ENCODE measurements around the gene CHADL. TPM values are rescaled to one million over a fixed set of nuclear protein-coding genes. Genes with fewer than 3 reads are reported as not detected.
"Not testable (repeated sequence)": the region's sequence is repeated elsewhere in the genome, so short reads cannot be mapped to it uniquely, and the experiment has no call there.

Gene CHADL
- total RNA-seq, 2 experiments from 2014 or later = 0.37 to 1.0 TPM

DNA sequence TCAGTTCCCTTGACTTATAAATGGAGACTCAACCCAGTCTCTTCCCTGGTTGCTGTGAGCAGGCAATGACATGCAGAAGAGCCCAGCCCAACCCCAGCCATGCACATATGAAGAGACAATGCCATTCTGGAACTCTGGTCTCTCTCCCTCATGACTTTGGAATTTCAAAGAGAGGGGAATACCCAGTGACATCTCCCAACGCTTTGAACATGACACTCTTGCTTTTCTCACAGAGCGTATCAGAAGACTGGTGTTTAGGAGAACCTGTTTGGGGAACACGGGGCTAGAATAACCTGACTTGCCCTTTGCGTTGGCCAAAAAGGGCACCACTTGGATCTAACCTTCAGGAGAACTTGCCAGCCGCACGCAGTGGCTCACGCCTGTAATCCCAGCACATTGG lies 32.4 kb upstream of the CHADL start:
- ChIA-PET POLR2A (interaction anchor here (1.3 kb wide), 1 partner anchor 11 kb away, joined by 3 read pairs; no protein-coding TSS in a partner anchor), CTCF (no interaction called here)
- no peak for ATAC-seq
- no peaks in the 10 kb centered on the region for H3K9me3 Mint-ChIP-seq (ENCODE audit: insufficient read depth)
- no peak overlapping the region for H3K4me3 Mint-ChIP-seq
- H3K27ac Mint-ChIP-seq = no peak overlapping the region
- H3K36me3 Mint-ChIP-seq (ENCODE audit: low read depth) = peaks cover 60% of the 10 kb centered on the region
- no peaks in the 10 kb centered on the region for H3K4me1 Mint-ChIP-seq (ENCODE audit: low read depth)
- no peaks in the 10 kb centered on the region for H3K27me3 Mint-ChIP-seq (ENCODE audit: low read depth)
- DNase-seq = no peak

DNA sequence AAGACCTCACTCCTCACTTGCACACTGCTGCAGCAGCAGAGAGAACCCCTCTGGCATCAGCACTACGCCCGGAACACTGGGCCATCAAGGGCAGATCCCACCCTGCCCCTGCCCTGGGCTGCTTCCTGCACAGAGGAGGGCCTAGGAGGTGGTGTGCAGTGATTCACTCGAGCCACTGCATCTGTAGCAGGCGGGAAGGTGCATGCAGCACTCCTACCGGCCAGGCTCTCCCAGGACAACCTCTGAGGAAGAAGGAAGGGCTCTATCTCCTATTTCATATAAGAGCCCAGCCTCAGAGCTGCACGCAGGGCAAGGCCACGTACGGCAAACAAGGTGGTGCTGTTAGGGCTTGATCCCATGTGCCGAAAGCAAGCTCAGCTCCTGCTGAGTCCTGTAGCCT lies 31.1 kb upstream of the CHADL start:
- ATAC-seq (no peak), DNase-seq (no peak)
- Mint-ChIP-seq H3K4me1 (ENCODE audit: low read depth) (no peaks in the 10 kb centered on the region), H3K27me3 (ENCODE audit: low read depth) (no peaks in the 10 kb centered on the region), H3K36me3 (ENCODE audit: low read depth) (peaks cover 52% of the 10 kb centered on the region), H3K27ac (no peak overlapping the region), H3K9me3 (ENCODE audit: insufficient read depth) (no peaks in the 10 kb centered on the region), H3K4me3 (no peak overlapping the region)
- ChIA-PET CTCF (no interaction called here), POLR2A (interaction anchor here (1.3 kb wide), 1 partner anchor 10 kb away, joined by 3 read pairs; no protein-coding TSS in a partner anchor)

DNA sequence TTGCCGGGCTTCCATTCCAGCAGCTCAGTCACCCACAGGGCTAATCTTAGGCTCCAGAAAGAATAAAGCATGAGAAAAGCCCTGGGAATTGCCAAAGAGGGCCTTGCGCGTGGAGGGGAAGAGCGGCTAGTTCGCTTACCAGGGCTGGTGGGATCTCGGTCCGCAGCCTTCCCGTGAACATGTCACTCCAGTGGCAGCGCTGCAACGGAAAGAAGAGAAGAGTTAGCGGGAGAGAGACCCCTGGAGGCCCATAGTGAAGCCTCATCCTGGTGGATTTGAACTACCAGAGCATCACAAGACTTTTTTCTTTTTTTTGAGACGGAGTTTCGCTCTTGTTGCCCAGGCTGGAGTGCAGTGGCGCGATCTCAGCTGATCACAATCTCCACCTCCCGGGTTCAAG lies 27.2 kb upstream of the CHADL start:
- Mint-ChIP-seq H3K27me3 (ENCODE audit: low read depth) (no peaks in the 10 kb centered on the region), H3K9me3 (ENCODE audit: insufficient read depth) (no peaks in the 10 kb centered on the region), H3K36me3 (ENCODE audit: low read depth) (peaks cover 49% of the 10 kb centered on the region), H3K27ac (no peak overlapping the region), H3K4me1 (ENCODE audit: low read depth) (no peaks in the 10 kb centered on the region), H3K4me3 (no peak overlapping the region)
- no peak for ATAC-seq
- no peak for DNase-seq
- ChIA-PET POLR2A (interaction anchor here (0.6 kb wide), 1 partner anchor 180 kb away, joined by 3 read pairs; no protein-coding TSS in a partner anchor), CTCF (no interaction called here)

DNA sequence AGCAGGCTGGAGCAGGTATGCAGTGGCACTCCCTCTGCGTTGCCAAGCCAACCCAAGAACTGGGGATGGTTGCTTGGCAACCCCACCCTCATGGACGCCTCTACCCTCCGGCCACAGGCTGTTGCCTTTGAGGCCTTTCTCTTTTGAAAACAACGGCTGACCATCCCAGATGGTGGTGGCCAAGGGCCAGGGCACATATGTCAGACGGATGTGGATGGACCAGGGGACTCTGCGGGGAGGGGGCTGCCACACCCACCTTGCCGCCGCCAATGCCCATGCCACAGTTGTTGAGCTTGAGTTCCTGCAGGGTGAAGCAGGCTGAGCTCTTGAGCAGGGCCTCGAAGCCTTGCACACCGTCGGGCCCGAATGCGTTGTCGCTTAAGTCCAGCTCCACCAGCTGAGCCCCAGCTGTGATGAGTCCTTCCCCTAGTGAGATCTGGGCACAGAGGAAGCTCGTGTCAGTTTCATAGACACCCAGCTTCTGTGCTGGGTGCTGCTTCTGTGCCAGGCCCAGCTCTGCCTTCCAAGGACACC lies 23.7 kb upstream of the CHADL start:
- no peak for ATAC-seq
- no peaks in the 10 kb centered on the region for H3K9me3 Mint-ChIP-seq (ENCODE audit: insufficient read depth)
- H3K27ac Mint-ChIP-seq = no peak overlapping the region
- ChIA-PET POLR2A (no interaction called here), CTCF (interaction anchor here (0.6 kb wide), 1 partner anchor 112 kb away, joined by 3 read pairs; no protein-coding TSS in a partner anchor)
- no peak for DNase-seq
- H3K4me3 Mint-ChIP-seq = no peak overlapping the region
- H3K36me3 Mint-ChIP-seq (ENCODE audit: low read depth) = peaks cover 56% of the 10 kb centered on the region
- no peaks in the 10 kb centered on the region for H3K27me3 Mint-ChIP-seq (ENCODE audit: low read depth)
- H3K4me1 Mint-ChIP-seq (ENCODE audit: low read depth) = no peaks in the 10 kb centered on the region

DNA sequence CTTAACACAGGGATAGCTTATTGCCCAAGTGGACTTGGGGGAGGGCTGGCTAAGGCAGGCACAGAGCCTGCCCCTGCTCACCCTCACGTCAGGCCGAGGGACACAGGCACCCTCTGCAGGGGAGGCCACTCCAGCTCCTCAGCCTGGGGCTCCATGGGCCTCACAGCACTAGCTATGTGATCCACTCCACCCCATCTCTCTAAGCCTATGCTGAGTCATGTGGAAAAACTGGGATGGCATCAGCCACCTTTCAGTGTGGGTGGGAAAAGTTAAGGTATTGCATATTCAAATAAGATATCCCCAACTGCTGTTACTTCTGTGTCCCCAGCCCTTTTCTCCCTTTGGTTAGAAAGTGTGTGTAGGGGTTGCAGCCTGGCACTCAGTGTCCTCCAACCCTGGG lies 23.0 kb upstream of the CHADL start:
- Mint-ChIP-seq H3K36me3 (ENCODE audit: low read depth) (peaks cover 56% of the 10 kb centered on the region), H3K4me3 (no peak overlapping the region), H3K27ac (no peak overlapping the region), H3K27me3 (ENCODE audit: low read depth) (no peaks in the 10 kb centered on the region), H3K9me3 (ENCODE audit: insufficient read depth) (no peaks in the 10 kb centered on the region), H3K4me1 (ENCODE audit: low read depth) (no peaks in the 10 kb centered on the region)
- CTCF ChIA-PET = interaction anchor here (0.6 kb wide), 1 partner anchor 111 kb away, joined by 3 read pairs; no protein-coding TSS in a partner anchor
- ATAC-seq (no peak), DNase-seq (no peak)
- POLR2A ChIA-PET = interaction anchor here (0.7 kb wide), 1 partner anchor 21 kb away, joined by 4 read pairs; no protein-coding TSS in a partner anchor

DNA sequence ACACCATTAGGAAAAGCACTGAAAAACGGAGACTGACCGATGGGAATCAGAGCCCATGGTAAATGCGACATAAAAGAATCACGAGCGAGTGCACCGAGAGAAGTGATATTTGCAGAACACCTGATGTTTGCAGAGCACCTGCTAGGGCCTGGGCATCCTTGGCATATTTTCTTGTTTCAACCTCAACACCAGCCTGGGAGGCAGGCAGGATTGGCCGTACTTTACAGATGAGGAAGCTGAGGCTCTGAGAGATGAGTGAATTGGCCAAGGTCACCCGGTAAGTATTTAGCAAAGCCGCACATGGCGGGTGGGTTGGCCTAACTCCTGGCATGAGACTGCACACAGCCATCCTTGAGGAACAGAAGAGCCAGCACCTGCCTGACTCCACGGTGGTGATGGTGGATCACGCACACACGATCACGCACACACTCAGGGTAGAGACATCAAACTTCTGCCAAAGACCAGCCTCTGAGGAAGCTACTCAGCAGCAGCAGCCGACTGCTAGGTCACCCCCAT lies 21.6 kb upstream of the CHADL start:
- POLR2A ChIA-PET = interaction anchor here (0.9 kb wide), 1 partner anchor 10 kb away, joined by 3 read pairs; no protein-coding TSS in a partner anchor
- CTCF ChIA-PET = interaction anchor here (0.9 to 1.2 kb wide), 2 partner anchors 24 to 340 kb away, joined by 3 read pairs; no protein-coding TSS in a partner anchor
- H3K27me3 Mint-ChIP-seq (ENCODE audit: low read depth) = no peaks in the 10 kb centered on the region

DNA sequence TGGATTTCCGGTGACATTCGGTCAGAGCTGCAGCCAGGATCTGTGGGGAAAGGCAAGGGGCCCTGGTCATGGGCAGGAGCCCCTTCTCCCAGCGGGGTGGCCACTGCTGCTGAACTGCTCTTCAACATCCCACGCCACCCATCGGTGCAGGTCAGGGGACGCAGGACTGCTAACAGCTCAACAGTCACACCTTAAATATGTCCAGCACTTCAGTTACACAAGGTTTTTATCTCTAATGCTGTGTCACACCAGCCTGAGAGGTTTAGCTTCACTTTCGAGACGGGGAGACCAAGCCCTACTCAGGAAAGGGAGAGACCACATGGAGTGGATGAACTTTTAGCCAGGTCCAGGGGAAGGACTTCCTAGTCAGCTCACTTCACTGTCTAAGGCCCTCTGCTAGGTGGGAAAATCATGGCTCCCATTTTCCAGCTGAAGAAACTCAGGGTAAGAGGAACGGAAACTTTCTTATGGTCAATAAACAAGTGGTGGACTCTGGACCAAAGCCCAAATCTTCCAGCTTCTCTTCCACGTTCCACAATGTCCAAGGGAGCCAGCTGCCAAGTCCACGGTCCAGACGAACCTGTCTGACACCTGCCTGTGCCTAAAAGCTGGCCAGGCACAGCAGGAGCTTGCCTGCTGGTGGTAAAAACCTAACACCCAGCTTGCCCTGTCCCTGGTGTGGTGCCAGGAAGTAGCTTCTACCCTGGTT lies 21.0 kb upstream of the CHADL start:
- POLR2A ChIA-PET = interaction anchor here (0.9 kb wide), 1 partner anchor 11 kb away, joined by 3 read pairs; no protein-coding TSS in a partner anchor
- H3K4me1 Mint-ChIP-seq (ENCODE audit: low read depth) = no peaks in the 10 kb centered on the region
- CTCF ChIA-PET = interaction anchor here (0.9 to 1.2 kb wide), 2 partner anchors 24 to 340 kb away, joined by 3 read pairs; no protein-coding TSS in a partner anchor
- H3K4me3 Mint-ChIP-seq = no peak overlapping the region
- DNase-seq (no peak), ATAC-seq (no peak)
- H3K27ac Mint-ChIP-seq = no peak overlapping the region
- peaks cover 70% of the 10 kb centered on the region for H3K36me3 Mint-ChIP-seq (ENCODE audit: low read depth)
- H3K27me3 Mint-ChIP-seq (ENCODE audit: low read depth) = no peaks in the 10 kb centered on the region
- H3K9me3 Mint-ChIP-seq (ENCODE audit: insufficient read depth) = no peaks in the 10 kb centered on the region

More for the DNA sequence above, 21.6 kb upstream of the CHADL start:
- ATAC-seq = no peak
- no peak overlapping the region for H3K4me3 Mint-ChIP-seq
- no peak for DNase-seq
- H3K9me3 Mint-ChIP-seq (ENCODE audit: insufficient read depth) = no peaks in the 10 kb centered on the region
- H3K4me1 Mint-ChIP-seq (ENCODE audit: low read depth) = no peaks in the 10 kb centered on the region
- H3K36me3 Mint-ChIP-seq (ENCODE audit: low read depth) = peaks cover 64% of the 10 kb centered on the region
- H3K27ac Mint-ChIP-seq = no peak overlapping the region

DNA sequence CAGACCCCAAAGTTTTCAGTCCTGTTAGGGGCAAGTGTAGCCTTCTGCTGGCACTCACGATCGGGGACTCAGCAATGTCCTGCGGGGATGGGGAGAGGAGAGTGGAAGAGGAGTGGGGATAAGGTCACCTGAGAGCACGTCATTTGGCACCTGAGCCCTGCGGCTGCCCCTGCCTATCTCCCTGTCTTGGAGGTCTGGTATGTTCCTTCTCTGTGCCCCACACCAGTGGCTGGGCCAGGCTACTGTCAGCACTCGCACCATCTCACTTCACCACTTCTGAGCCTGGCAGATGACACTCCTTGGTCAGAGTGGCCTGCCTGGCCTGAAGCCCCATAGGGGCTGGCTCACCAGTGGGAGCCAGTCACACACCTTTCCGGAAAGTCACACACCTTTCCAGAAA lies 20.1 kb upstream of the CHADL start:
- no peaks in the 10 kb centered on the region for H3K9me3 Mint-ChIP-seq (ENCODE audit: insufficient read depth)
- H3K4me1 Mint-ChIP-seq (ENCODE audit: low read depth) = no peaks in the 10 kb centered on the region
- peaks cover 68% of the 10 kb centered on the region for H3K36me3 Mint-ChIP-seq (ENCODE audit: low read depth)
- ChIA-PET CTCF (no interaction called here), POLR2A (no interaction called here)
- H3K27me3 Mint-ChIP-seq (ENCODE audit: low read depth) = no peaks in the 10 kb centered on the region
- ATAC-seq = no peak
- DNase-seq = no peak
- no peak overlapping the region for H3K27ac Mint-ChIP-seq
- no peak overlapping the region for H3K4me3 Mint-ChIP-seq

DNA sequence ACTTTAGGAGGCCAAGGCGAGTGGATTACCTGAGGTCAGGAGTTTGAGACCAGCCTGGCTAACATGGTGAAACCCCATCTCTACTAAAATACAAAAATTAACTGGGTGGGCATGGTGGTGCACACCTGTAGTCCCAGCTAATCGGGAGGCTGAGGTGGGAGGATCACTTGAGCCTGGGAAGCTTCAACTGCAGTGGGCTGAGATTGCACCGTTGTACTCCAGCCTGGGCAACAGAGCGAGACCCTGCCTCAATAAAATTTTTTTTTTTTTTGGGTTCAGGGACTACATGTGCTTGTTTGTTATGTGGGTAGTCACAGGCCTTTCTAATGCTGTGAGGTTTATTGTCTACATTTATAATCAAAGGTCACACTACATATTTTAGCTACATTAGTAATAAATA lies 19.0 kb upstream of the CHADL start:
- not testable (repeated sequence) for H3K4me1 Mint-ChIP-seq (ENCODE audit: low read depth)

DNA sequence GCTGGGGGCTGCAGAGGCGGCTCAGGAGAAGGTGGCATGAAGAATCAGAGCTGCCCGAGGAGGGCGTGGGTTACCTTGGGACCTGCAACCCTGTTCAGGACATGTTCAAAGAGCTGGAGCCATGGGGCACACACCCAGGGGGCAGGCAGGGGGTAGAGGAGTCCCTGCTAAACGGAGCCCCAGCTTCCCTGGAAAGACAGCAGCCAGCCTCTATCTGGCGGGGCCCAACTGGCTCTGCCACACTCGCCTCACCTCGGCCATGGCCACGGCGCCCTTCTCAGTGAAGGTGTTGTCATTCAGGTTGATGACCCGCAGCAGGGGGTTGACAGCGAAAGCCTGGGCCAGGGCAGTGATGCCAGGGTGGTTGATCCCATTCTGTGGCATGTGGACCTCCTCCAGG lies 17.0 kb upstream of the CHADL start:
- ChIA-PET POLR2A (interaction anchor here (1.3 kb wide), 1 partner anchor 20 kb away, joined by 3 read pairs; no protein-coding TSS in a partner anchor), CTCF (interaction anchor here (0.7 kb wide), 1 partner anchor 335 kb away, joined by 3 read pairs; no protein-coding TSS in a partner anchor)
- no peaks in the 10 kb centered on the region for H3K9me3 Mint-ChIP-seq (ENCODE audit: insufficient read depth)
- H3K4me1 Mint-ChIP-seq (ENCODE audit: low read depth) = no peaks in the 10 kb centered on the region
- no peak overlapping the region for H3K27ac Mint-ChIP-seq
- no peak for ATAC-seq
- H3K4me3 Mint-ChIP-seq = no peak overlapping the region
- H3K27me3 Mint-ChIP-seq (ENCODE audit: low read depth) = no peaks in the 10 kb centered on the region
- H3K36me3 Mint-ChIP-seq (ENCODE audit: low read depth) = peaks cover 68% of the 10 kb centered on the region
- DNase-seq = no peak

More for the DNA sequence above, 19.0 kb upstream of the CHADL start:
- H3K9me3 Mint-ChIP-seq (ENCODE audit: insufficient read depth); ATAC-seq; DNase-seq; H3K27me3 Mint-ChIP-seq (ENCODE audit: low read depth); POLR2A ChIA-PET; H3K27ac Mint-ChIP-seq; H3K4me3 Mint-ChIP-seq: not testable (repeated sequence)
- peaks cover 69% of the 10 kb centered on the region for H3K36me3 Mint-ChIP-seq (ENCODE audit: low read depth)
- CTCF ChIA-PET = interaction anchor here (0.6 kb wide), 1 partner anchor 43 kb away, joined by 3 read pairs; no protein-coding TSS in a partner anchor

DNA sequence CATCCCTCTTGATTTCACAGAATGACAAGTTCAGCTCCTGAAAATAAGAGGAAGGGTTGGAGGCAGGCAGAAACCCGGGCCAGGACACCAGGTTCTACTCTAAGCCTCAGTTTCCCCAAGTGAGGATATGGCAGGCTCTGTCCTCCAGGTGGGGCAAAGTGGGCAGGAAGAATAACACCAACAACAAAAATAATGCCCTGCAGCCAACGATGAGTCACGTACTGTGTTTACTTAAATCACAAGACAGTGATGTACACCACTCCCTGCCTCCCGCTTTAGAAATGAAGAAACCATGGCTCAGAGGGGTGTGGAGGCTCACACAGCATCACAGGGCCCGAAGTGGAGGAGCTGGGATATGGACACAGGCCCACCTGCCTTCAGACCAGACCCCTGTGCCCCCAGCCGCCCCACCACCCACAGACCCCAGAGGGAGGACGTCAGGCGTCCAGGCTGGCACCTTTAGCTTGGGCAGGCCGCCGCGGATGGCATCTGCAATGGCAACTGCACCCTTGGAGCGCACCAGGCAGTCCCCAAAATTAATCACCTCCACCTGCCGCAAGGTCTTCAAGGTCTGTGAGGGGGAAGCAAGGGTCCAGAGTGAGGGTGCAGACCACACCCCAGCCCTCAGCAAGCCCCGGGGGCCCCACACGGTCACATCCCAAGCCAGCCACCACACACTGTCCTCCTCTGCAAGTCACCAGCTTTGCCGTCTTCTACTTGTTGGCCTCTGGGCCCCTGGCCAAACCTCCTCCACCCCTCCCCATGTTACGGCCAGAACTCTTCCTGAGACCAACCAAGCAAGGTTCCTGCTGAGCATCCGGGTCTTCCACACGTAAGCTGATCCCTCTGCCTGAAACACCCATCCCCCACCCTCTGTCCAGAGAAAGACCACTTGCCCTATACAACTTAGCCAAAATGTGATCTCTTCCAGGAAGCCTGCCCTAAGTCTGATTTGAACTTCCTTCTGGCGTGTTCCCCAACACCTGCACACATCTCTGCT lies 15.8 kb upstream of the CHADL start:
- no peak for ATAC-seq
- no peaks in the 10 kb centered on the region for H3K4me1 Mint-ChIP-seq (ENCODE audit: low read depth)
- no peaks in the 10 kb centered on the region for H3K27me3 Mint-ChIP-seq (ENCODE audit: low read depth)
- no peaks in the 10 kb centered on the region for H3K9me3 Mint-ChIP-seq (ENCODE audit: insufficient read depth)
- POLR2A ChIA-PET = no interaction called here
- CTCF ChIA-PET = interaction anchor here (1.2 kb wide), 1 partner anchor 19 kb away, joined by 4 read pairs; no protein-coding TSS in a partner anchor
- H3K27ac Mint-ChIP-seq = no peak overlapping the region
- no peak for DNase-seq
- no peak overlapping the region for H3K4me3 Mint-ChIP-seq
- H3K36me3 Mint-ChIP-seq (ENCODE audit: low read depth) = peaks cover 65% of the 10 kb centered on the region
